ENCODE measurements around the gene SRRM3. TPM values are rescaled to one million over a fixed set of nuclear protein-coding genes. Genes with fewer than 3 reads are reported as not detected.

Gene SRRM3
- total RNA-seq, 1 donor from 2014 or later, result 0.09 TPM

- DNase-seq, result no peak
- H3K4me3 Mint-ChIP-seq, result no peak overlapping the region
- no peaks in the 10 kb centered on the region for H3K36me3 Mint-ChIP-seq (ENCODE audit: low read depth)
- H3K4me1 Mint-ChIP-seq, result no peaks in the 10 kb centered on the region
- peaks cover 6% of the 10 kb centered on the region for H3K27me3 Mint-ChIP-seq
- H3K27ac Mint-ChIP-seq, result no peak overlapping the region
- intact Hi-C loops (cut with micrococcal nuclease), result no loop called here
- no peaks in the 10 kb centered on the region for H3K9me3 Mint-ChIP-seq
These were observed 46.2 kb downstream of the SRRM3 start for GRCh38 chr7:76247938-76248337.

GRCh38 chr7:76252021-76252420, 50.3 kb downstream of the SRRM3 start:
- no peak overlapping the region for H3K4me3 Mint-ChIP-seq
- H3K27me3 Mint-ChIP-seq, result peaks cover 5% of the 10 kb centered on the region
- H3K4me1 Mint-ChIP-seq, result no peaks in the 10 kb centered on the region
- no peaks in the 10 kb centered on the region for H3K36me3 Mint-ChIP-seq (ENCODE audit: low read depth)
- intact Hi-C loops (cut with micrococcal nuclease), result no loop called here
- no peak for DNase-seq
- H3K27ac Mint-ChIP-seq, result no peak overlapping the region
- H3K9me3 Mint-ChIP-seq, result no peaks in the 10 kb centered on the region

- intact Hi-C loops (cut with micrococcal nuclease), result no loop called here
- no peaks in the 10 kb centered on the region for H3K9me3 Mint-ChIP-seq
These were observed 53.1 kb downstream of the SRRM3 start for GRCh38 chr7:76254781-76255180.

GRCh38 chr7:76257973-76258372, 56.3 kb downstream of the SRRM3 start:
- DNase-seq, result no peak
- no peaks in the 10 kb centered on the region for H3K9me3 Mint-ChIP-seq
- H3K36me3 Mint-ChIP-seq (ENCODE audit: low read depth), result no peaks in the 10 kb centered on the region
- no peak overlapping the region for H3K27ac Mint-ChIP-seq
- H3K4me1 Mint-ChIP-seq, result peaks cover 2% of the 10 kb centered on the region
- intact Hi-C loops (cut with micrococcal nuclease), result no loop called here
- no peak overlapping the region for H3K4me3 Mint-ChIP-seq
- H3K27me3 Mint-ChIP-seq, result peaks cover 19% of the 10 kb centered on the region

More at GRCh38 chr7:76254781-76255180, 53.1 kb downstream of the SRRM3 start:
- no peak overlapping the region for H3K4me3 Mint-ChIP-seq
- no peak for DNase-seq
- no peaks in the 10 kb centered on the region for H3K36me3 Mint-ChIP-seq (ENCODE audit: low read depth)
- no peaks in the 10 kb centered on the region for H3K4me1 Mint-ChIP-seq
- H3K27me3 Mint-ChIP-seq, result peaks cover 19% of the 10 kb centered on the region
- H3K27ac Mint-ChIP-seq, result no peak overlapping the region

GRCh38 chr7:76259124-76260093, 57.7 kb downstream of the SRRM3 start:
- Mint-ChIP-seq H3K4me1 (peaks cover 2% of the 10 kb centered on the region), H3K4me3 (no peak overlapping the region), H3K36me3 (ENCODE audit: low read depth) (no peaks in the 10 kb centered on the region), H3K27me3 (peaks cover 23% of the 10 kb centered on the region), H3K9me3 (no peaks in the 10 kb centered on the region), H3K27ac (no peak overlapping the region)
- DNase-seq, result no peak
- intact Hi-C loops (cut with micrococcal nuclease), result loop anchor here (1.0 kb wide), 1 partner anchor 24 kb away; no protein-coding TSS in a partner anchor

GRCh38 chr7:76260171-76260703, 58.5 kb downstream of the SRRM3 start:
- peak; percentile 75 for DNase-seq
- H3K27me3 Mint-ChIP-seq, result peaks cover 23% of the 10 kb centered on the region
- no peak overlapping the region for H3K27ac Mint-ChIP-seq
- peak overlapping the region; percentile 47 for H3K4me3 Mint-ChIP-seq
- H3K9me3 Mint-ChIP-seq, result no peaks in the 10 kb centered on the region
- no peaks in the 10 kb centered on the region for H3K36me3 Mint-ChIP-seq (ENCODE audit: low read depth)
- intact Hi-C loops (cut with micrococcal nuclease), result loop anchor here (1.0 kb wide), 1 partner anchor 25 kb away; no protein-coding TSS in a partner anchor
- H3K4me1 Mint-ChIP-seq, result peaks cover 2% of the 10 kb centered on the region

GRCh38 chr7:76261329-76261728, 59.6 kb downstream of the SRRM3 start:
- Mint-ChIP-seq H3K36me3 (ENCODE audit: low read depth) (no peaks in the 10 kb centered on the region), H3K27me3 (peaks cover 21% of the 10 kb centered on the region)
- DNase-seq, result no peak

GRCh38 chr7:76261931-76262330, 60.2 kb downstream of the SRRM3 start:
- peaks cover 2% of the 10 kb centered on the region for H3K4me1 Mint-ChIP-seq
- H3K36me3 Mint-ChIP-seq (ENCODE audit: low read depth), result no peaks in the 10 kb centered on the region
- intact Hi-C loops (cut with micrococcal nuclease), result no loop called here
- no peaks in the 10 kb centered on the region for H3K9me3 Mint-ChIP-seq
- no peak overlapping the region for H3K4me3 Mint-ChIP-seq
- no peak for DNase-seq
- H3K27ac Mint-ChIP-seq, result no peak overlapping the region
- peaks cover 24% of the 10 kb centered on the region for H3K27me3 Mint-ChIP-seq

More at GRCh38 chr7:76261329-76261728, 59.6 kb downstream of the SRRM3 start:
- intact Hi-C loops (cut with micrococcal nuclease), result no loop called here
- Mint-ChIP-seq H3K4me1 (peaks cover 2% of the 10 kb centered on the region), H3K4me3 (no peak overlapping the region), H3K9me3 (no peaks in the 10 kb centered on the region), H3K27ac (no peak overlapping the region)

GRCh38 chr7:76262683-76263402, 61.1 kb downstream of the SRRM3 start:
- Mint-ChIP-seq H3K4me1 (peaks cover 2% of the 10 kb centered on the region), H3K9me3 (no peaks in the 10 kb centered on the region), H3K36me3 (ENCODE audit: low read depth) (no peaks in the 10 kb centered on the region), H3K27me3 (peaks cover 22% of the 10 kb centered on the region), H3K4me3 (no peak overlapping the region), H3K27ac (no peak overlapping the region)
- intact Hi-C loops (cut with micrococcal nuclease), result loop anchor here (1.0 kb wide), 1 partner anchor 85 kb away; no protein-coding TSS in a partner anchor
- DNase-seq, result peak; percentile 80

GRCh38 chr7:76265299-76265698, 63.6 kb downstream of the SRRM3 start:
- H3K4me1 Mint-ChIP-seq, result peaks cover 9% of the 10 kb centered on the region
- H3K4me3 Mint-ChIP-seq, result no peak overlapping the region
- H3K36me3 Mint-ChIP-seq (ENCODE audit: low read depth), result no peaks in the 10 kb centered on the region
- peaks cover 25% of the 10 kb centered on the region for H3K27me3 Mint-ChIP-seq
- no peak for DNase-seq
- no peak overlapping the region for H3K27ac Mint-ChIP-seq
- intact Hi-C loops (cut with micrococcal nuclease), result loop anchor here (2.0 kb wide), 1 partner anchor 50 kb away; no protein-coding TSS in a partner anchor
- no peaks in the 10 kb centered on the region for H3K9me3 Mint-ChIP-seq

GRCh38 chr7:76267107-76267893, 65.6 kb downstream of the SRRM3 start:
- Mint-ChIP-seq H3K4me3 (peak overlapping the region; percentile 58), H3K9me3 (no peaks in the 10 kb centered on the region), H3K4me1 (peaks cover 13% of the 10 kb centered on the region), H3K27ac (no peak overlapping the region), H3K36me3 (ENCODE audit: low read depth) (no peaks in the 10 kb centered on the region), H3K27me3 (peaks cover 25% of the 10 kb centered on the region)
- DNase-seq, result no peak
- intact Hi-C loops (cut with micrococcal nuclease), result no loop called here

- H3K4me1 Mint-ChIP-seq, result peaks cover 18% of the 10 kb centered on the region
- no peak for DNase-seq
- H3K27me3 Mint-ChIP-seq, result peaks cover 25% of the 10 kb centered on the region
- H3K27ac Mint-ChIP-seq, result no peak overlapping the region
- intact Hi-C loops (cut with micrococcal nuclease), result no loop called here
- H3K36me3 Mint-ChIP-seq (ENCODE audit: low read depth), result no peaks in the 10 kb centered on the region
- H3K4me3 Mint-ChIP-seq, result peak overlapping the region; percentile 64
- H3K9me3 Mint-ChIP-seq, result no peaks in the 10 kb centered on the region
These were observed 66.1 kb downstream of the SRRM3 start for GRCh38 chr7:76267894-76268183.

GRCh38 chr7:76268376-76268775, 66.7 kb downstream of the SRRM3 start:
- Mint-ChIP-seq H3K9me3 (no peaks in the 10 kb centered on the region), H3K27ac (no peak overlapping the region), H3K4me1 (peaks cover 21% of the 10 kb centered on the region), H3K27me3 (peaks cover 21% of the 10 kb centered on the region), H3K36me3 (ENCODE audit: low read depth) (no peaks in the 10 kb centered on the region), H3K4me3 (peak overlapping the region; percentile 39)
- DNase-seq, result no peak
- intact Hi-C loops (cut with micrococcal nuclease), result no loop called here

All from activated CD4-positive, alpha-beta T cell treated with anti-CD3 and anti-CD28 coated beads, Interleukin-2, amount 10 ng/mL, durations not matched to agents 24 days and 14 days (primary cell).